SK-N-SH treated with all-trans-retinoic acid at 6 μM for 48 hours (cell line): ENCODE results near the gene RASGRF2.

ENCODE experiments used
- ATAC-seq: fragments of 200-7000 bp; cut with Tn5 transposase; 3 replicates; pipeline ENCODE4 v1.9.1; 2020; ENCODE audit warnings: mild to moderate bottlenecking, moderate library complexity
- ARNTL ChIP-seq: fragments of 450-650 bp; formaldehyde crosslinking; IDR thresholded peaks from 2 replicates; pipeline ENCODE4 v1.5.0; 2020; ENCODE audit warnings: low read depth, mild to moderate bottlenecking, moderate library complexity, borderline replicate concordance
- BACH2 ChIP-seq: fragments of 250-450 bp; sonication (Bioruptor Pico); IDR thresholded peaks from 2 replicates; pipeline ENCODE4 v1.9.0; 2021; ENCODE audit warnings: mild to moderate bottlenecking, borderline replicate concordance
- CREB5 ChIP-seq: fragments of 250-450 bp; sonication (Bioruptor Pico); IDR thresholded peaks from 2 replicates; pipeline ENCODE4 v1.5.1; 2020; ENCODE audit warnings: low read depth, mild to moderate bottlenecking, moderate library complexity
- CSDC2 ChIP-seq: fragments of 250-450 bp; sonication (Bioruptor Pico); IDR thresholded peaks from 2 replicates; pipeline ENCODE4 v1.5.0; 2020; ENCODE audit warnings: mild to moderate bottlenecking, moderate library complexity
- GLIS3 ChIP-seq: fragments of 250-450 bp; sonication (Bioruptor Pico); IDR thresholded peaks from 2 replicates; pipeline ENCODE4 v1.5.0; 2020; ENCODE audit warnings: mild to moderate bottlenecking, moderate library complexity
- ISL1 ChIP-seq: fragments of 250-450 bp; sonication (Bioruptor Pico); IDR thresholded peaks from 2 replicates; pipeline ENCODE4 v2.1.2; 2022; ENCODE audit warnings: mild to moderate bottlenecking, moderate library complexity
- OSR1 ChIP-seq: fragments of 250-450 bp; sonication (Bioruptor Pico); IDR thresholded peaks from 2 replicates; pipeline ENCODE4 v1.8.0; 2022; ENCODE audit warnings: moderate library complexity, mild to moderate bottlenecking, inconsistent platforms
- POU6F1 ChIP-seq: fragments of 250-450 bp; sonication (Bioruptor Pico); IDR thresholded peaks from 2 replicates; pipeline ENCODE4 v1.8.0; 2021; ENCODE audit warnings: low read depth, mild to moderate bottlenecking, moderate library complexity, borderline replicate concordance
- PPARA ChIP-seq: fragments of 250-450 bp; sonication (Bioruptor Pico); IDR thresholded peaks from 2 replicates; pipeline ENCODE4 v1.5.0; 2020; ENCODE audit warnings: mild to moderate bottlenecking, borderline replicate concordance
- RARB ChIP-seq: fragments of 250-450 bp; sonication (Bioruptor Pico); IDR thresholded peaks from 2 replicates; pipeline ENCODE4 v1.8.0; 2021; ENCODE audit warnings: mild to moderate bottlenecking, moderate library complexity
- TCF4 ChIP-seq: fragments of 250-450 bp; sonication (Bioruptor Pico); IDR thresholded peaks from 2 replicates; pipeline ENCODE4 v1.8.0; 2021; ENCODE audit warnings: mild to moderate bottlenecking, moderate library complexity, borderline replicate concordance
- TOX ChIP-seq: fragments of 250-450 bp; sonication (Bioruptor Pico); IDR thresholded peaks from 2 replicates; pipeline ENCODE4 v1.8.0; 2021; ENCODE audit warnings: mild to moderate bottlenecking, moderate library complexity, borderline replicate concordance
- TSHZ2 ChIP-seq: fragments of 250-450 bp; sonication (Bioruptor Pico); IDR thresholded peaks from 2 replicates; pipeline ENCODE4 v1.5.0; 2020; ENCODE audit warnings: mild to moderate bottlenecking, moderate library complexity
- ZC3H10 ChIP-seq: fragments of 250-450 bp; sonication (Bioruptor Pico); IDR thresholded peaks from 2 replicates; pipeline ENCODE4 v1.5.1; 2021; ENCODE audit warnings: mild to moderate bottlenecking, moderate library complexity
- ZFP3 ChIP-seq: fragments of 250-450 bp; sonication (Bioruptor Pico); IDR thresholded peaks from 2 replicates; pipeline ENCODE4 v1.5.0; 2020; ENCODE audit warnings: mild to moderate bottlenecking, moderate library complexity
- ZFP30 ChIP-seq: fragments of 450-650 bp; formaldehyde crosslinking; IDR thresholded peaks from 2 replicates; pipeline ENCODE4 v1.5.0; 2022; ENCODE audit warnings: mild to moderate bottlenecking, moderate library complexity
- ZNF565 ChIP-seq: fragments of 450-650 bp; formaldehyde crosslinking; conservative IDR thresholded peaks from 2 replicates; pipeline ENCODE4 v1.5.0; 2020; ENCODE audit warnings: low read depth, mild to moderate bottlenecking, moderate library complexity
- ZNF70 ChIP-seq: fragments of 450-650 bp; formaldehyde crosslinking; IDR thresholded peaks from 2 replicates; pipeline ENCODE4 v1.5.0; 2020; ENCODE audit warnings: mild to moderate bottlenecking, moderate library complexity
- ZNF8 ChIP-seq: fragments of 450-650 bp; formaldehyde crosslinking; IDR thresholded peaks from 2 replicates; pipeline ENCODE4 v1.5.0; 2020; ENCODE audit warnings: mild to moderate bottlenecking, moderate library complexity
- TF ChIP-seq, protein P1 (sequence below): fragments of 250-450 bp; sonication (Bioruptor Pico); IDR thresholded peaks from 2 replicates; pipeline ENCODE4 v1.5.1; 2021; ENCODE audit warnings: mild to moderate bottlenecking, moderate library complexity
- TF ChIP-seq, protein P2 (sequence below): fragments of 250-450 bp; sonication (Bioruptor Pico); IDR thresholded peaks from 2 replicates; pipeline ENCODE4 v1.8.0; 2020; ENCODE audit warnings: mild to moderate bottlenecking, moderate library complexity, borderline replicate concordance

Gene RASGRF2

GRCh38 chr5:81226949-81227348 lies 266.8 kb downstream of the RASGRF2 start (continued):
- TF ChIP-seq TSHZ2 (CRISPR knock-in tag) (no peak), CSDC2 (no peak), BACH2 (CRISPR knock-in tag) (no peak), ISL1 (CRISPR knock-in tag) (no peak)

DNA sequence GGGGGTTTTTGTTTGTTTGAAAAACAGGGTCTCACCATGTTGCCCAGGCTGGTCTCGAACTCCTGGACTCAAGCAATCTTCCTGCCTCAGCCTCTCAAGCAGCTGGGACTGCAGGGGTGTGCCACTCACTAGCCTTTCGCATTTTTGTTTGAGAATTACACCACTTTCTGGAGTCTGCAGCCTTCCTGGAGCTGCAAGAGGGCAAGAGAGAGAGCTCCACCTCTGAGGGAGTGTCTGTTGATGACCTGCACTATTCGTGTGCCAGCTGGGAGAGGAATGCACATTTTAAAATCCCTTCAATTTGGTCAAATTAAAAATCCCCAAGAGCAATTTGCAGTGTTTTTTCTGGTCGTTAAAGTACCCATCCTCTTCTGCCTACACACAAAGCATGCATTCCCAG lies 267.9 kb downstream of the RASGRF2 start:
- TF ChIP-seq ARNTL (CRISPR knock-in tag) (no peak), ZNF70 (CRISPR knock-in tag) (no peak), CREB5 (no peak), ZC3H10 (CRISPR knock-in tag) (no peak), ZFP3 (CRISPR knock-in tag) (no peak), BACH2 (CRISPR knock-in tag) (no peak), TCF4 (CRISPR knock-in tag) (no peak), GLIS3 (CRISPR knock-in tag) (no peak), ZFP30 (CRISPR knock-in tag) (no peak), TSHZ2 (CRISPR knock-in tag) (no peak), ZNF8 (CRISPR knock-in tag) (no peak), ISL1 (CRISPR knock-in tag) (no peak), ZNF565 (no peak), POU6F1 (CRISPR knock-in tag) (no peak), TOX (no peak), RARB (CRISPR knock-in tag) (no peak)
- TF ChIP-seq, protein P1, sequence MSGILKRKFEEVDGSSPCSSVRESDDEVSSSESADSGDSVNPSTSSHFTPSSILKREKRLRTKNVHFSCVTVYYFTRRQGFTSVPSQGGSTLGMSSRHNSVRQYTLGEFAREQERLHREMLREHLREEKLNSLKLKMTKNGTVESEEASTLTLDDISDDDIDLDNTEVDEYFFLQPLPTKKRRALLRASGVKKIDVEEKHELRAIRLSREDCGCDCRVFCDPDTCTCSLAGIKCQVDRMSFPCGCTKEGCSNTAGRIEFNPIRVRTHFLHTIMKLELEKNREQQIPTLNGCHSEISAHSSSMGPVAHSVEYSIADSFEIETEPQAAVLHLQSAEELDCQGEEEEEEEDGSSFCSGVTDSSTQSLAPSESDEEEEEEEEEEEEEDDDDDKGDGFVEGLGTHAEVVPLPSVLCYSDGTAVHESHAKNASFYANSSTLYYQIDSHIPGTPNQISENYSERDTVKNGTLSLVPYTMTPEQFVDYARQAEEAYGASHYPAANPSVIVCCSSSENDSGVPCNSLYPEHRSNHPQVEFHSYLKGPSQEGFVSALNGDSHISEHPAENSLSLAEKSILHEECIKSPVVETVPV (CRISPR knock-in tag): no peak
- ATAC-seq: no peak

- ATAC-seq: no peak
- TF ChIP-seq ZFP30 (CRISPR knock-in tag) (no peak), GLIS3 (CRISPR knock-in tag) (no peak), OSR1 (CRISPR knock-in tag) (no peak), PPARA (no peak), TOX (no peak), ARNTL (CRISPR knock-in tag) (no peak), TCF4 (CRISPR knock-in tag) (no peak), CSDC2 (no peak)
- TF ChIP-seq, protein P2, sequence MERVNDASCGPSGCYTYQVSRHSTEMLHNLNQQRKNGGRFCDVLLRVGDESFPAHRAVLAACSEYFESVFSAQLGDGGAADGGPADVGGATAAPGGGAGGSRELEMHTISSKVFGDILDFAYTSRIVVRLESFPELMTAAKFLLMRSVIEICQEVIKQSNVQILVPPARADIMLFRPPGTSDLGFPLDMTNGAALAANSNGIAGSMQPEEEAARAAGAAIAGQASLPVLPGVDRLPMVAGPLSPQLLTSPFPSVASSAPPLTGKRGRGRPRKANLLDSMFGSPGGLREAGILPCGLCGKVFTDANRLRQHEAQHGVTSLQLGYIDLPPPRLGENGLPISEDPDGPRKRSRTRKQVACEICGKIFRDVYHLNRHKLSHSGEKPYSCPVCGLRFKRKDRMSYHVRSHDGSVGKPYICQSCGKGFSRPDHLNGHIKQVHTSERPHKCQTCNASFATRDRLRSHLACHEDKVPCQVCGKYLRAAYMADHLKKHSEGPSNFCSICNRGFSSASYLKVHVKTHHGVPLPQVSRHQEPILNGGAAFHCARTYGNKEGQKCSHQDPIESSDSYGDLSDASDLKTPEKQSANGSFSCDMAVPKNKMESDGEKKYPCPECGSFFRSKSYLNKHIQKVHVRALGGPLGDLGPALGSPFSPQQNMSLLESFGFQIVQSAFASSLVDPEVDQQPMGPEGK (CRISPR knock-in tag): no peak
Observed at GRCh38 chr5:81230416-81230815, 270.3 kb downstream of the RASGRF2 start.
